Left hindlimb (tissue), 1 donor: ENCODE data around the gene LSM12.
"Not testable (repeated sequence)": the region's sequence is repeated elsewhere in the genome, so short reads cannot be mapped to it uniquely, and the experiment has no call there.

Experiments
- DNase-seq: peaks from one replicate; pipeline ENCODE4 v3.0.0-alpha.2; 2018

Gene LSM12

DNA sequence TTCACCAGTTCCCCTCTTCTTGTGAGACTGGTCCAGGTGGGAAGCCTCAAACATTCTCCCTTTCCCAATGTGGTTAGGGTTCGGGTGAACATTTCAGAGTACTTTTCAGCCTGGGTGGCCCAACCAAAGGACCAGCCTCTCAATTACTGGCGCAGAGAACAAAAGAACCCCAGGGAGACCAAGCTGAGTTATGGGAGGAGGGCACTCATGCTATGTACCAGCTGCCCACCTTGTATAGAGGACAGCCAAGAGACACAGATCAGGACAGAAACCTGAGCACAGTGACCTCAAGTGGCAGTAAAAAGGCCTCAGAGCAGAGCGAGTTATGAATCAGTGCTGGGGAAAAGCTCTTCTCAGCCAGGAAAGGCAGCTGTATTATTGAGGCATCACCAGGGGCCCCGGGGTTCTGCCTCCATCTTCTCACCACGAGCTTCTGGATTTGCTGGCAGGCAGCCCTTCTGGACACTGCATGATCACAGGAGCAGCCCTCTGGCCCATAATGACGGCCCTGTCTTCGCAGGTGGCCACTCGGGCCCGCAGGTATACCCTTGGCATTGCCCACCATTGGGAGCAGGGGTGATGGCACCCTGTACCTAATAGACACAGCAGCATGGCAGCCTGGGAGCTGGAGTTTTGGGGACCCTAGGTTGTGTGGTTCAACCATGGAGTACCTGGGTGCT, 7.9 kb upstream of the LSM12 start:
- no peak for DNase-seq

DNA sequence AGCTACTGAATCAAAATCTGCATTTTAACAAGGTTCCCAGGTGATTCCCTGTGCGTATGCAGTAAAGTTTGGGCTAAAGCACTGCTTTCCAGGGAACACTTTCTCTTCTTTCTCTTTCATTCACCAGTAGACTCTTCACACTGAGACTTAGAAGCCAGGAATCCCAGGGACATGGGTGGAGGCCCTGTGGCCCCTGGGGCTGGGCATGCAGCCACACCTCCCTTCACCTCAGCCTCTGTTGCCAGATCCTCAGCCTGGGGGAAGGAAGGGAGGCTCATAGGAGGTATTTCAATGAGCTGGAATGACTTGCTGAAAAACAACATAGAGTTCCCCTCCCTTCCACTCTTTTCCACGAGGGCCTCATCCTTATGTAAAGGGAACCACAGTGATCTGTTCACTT, 5.3 kb upstream of the LSM12 start:
- DNase-seq: no peak

DNA sequence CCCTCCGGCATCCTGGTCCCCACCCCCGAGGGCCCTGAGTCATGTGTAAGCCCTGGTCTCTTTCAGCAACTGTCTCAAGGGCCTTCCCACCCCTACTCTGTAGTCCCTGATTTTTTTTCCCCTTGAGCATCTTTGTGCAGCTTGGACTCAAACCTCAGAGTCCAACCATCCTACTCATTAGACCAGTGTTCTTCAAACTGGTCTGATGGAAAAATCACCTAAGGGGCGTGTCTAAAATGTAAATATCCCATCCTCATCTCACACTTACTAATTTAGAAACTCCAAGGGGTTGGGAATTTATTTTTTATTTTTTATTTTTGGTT, 4.7 kb upstream of the LSM12 start:
- no peak for DNase-seq

DNA sequence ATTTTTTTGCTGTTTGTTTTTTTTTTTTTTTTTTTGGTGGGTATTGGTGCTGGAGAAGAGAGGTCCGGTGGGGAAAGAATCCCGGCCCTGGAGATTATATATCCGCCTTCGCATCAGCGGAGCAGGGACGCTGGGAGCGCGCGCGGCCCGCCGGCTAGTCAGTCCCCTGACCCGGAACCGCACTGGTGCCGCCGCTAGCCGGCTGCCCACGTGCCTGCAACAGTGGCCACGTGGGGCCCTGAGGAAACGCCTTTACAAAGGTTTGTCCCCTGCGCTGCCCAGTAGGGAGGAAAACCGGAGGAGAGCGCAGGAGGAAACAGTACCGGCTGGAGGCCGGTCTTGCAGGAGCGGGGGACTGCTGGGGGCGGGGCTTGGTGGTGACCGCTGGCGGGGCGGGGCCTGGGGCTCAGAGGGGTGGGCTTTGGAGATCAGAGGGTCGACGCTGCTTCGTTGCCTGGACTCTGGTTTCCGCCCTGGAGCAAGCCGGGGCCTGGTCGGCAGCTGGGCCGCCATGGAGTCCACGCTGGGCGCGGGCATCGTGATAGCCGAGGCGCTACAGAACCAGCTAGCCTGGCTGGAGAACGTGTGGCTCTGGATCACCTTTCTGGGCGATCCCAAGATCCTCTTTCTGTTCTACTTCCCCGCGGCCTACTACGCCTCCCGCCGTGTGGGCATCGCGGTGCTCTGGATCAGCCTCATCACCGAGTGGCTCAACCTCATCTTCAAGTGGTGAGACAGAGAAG, 4.2 kb upstream of the LSM12 start, which contains the start of gene G6PC3:
TSS of gene G6PC3 (plus strand) at position 281 of the 743 bp plus-strand sequence. CDS start at position 512, 231 bp downstream.
- DNase-seq: peak; percentile 98

DNA sequence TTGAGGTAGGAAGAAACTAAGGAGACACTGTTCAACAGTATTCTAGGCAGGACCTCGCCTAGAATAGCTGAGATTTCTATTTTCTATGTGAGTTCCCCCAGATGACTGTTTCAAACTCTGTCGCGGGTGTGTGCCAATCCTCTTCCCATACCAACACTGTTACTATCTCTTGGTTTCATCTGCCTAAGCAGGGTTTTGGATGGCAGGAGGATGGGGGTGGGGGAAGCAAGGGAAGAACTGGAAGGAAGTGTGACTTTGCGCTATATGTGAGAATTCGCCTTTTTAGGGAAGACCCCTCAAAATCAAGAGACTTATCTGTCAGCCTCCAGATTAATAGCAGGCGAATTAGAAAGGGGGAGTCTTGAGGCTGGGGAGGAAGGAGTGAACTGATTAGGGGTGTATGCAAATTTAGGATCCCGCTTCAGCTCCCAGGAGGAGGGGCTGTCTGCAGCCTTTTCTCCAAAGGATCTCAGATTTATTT, 3.5 kb upstream of the LSM12 start:
- no peak for DNase-seq

DNA sequence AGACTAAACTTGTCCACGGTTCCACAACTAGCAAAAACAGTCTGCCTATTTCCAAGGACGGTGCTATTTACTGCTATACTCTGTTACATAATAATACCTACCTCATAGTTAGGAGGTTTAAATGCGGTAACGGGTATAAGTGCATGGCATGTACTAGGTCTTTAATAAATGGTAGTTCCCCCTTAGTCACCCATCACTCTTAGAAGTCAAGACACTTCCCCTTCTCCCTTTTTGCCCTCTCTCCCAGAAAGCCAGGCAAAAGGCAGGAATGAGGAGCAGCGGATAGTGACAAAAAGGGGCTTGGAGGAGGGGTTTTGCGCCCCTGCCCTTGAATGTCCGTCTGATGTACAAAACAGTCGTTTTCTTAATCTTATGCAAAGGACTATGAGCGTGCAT, 1.1 kb upstream of the LSM12 start:
- no peak for DNase-seq

DNA sequence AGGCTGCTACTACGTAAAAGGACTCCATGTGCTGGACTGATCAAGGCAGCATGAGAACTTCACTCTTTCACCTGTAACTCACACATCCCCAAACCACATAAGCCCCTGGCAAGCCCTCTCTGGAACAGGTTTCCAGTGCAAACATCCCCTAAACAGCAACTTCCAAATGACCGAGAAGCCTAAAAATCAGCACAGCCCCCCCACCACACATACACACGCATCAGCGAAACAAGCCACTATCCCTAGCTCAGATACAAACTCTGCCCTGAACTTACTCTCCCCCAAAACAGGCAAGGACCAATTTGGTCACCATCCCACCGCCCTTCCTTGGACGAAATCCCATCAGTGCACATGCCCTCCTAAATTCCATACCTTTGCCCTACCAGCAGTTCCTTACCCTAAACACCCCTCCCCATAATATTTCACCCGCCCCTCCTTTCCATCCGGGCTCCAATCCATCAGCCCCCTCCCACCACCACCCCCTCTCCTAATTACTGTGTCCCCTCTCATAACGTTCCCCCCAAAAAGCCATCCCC, 735 bp downstream of the LSM12 start:
- no peak for DNase-seq

DNA sequence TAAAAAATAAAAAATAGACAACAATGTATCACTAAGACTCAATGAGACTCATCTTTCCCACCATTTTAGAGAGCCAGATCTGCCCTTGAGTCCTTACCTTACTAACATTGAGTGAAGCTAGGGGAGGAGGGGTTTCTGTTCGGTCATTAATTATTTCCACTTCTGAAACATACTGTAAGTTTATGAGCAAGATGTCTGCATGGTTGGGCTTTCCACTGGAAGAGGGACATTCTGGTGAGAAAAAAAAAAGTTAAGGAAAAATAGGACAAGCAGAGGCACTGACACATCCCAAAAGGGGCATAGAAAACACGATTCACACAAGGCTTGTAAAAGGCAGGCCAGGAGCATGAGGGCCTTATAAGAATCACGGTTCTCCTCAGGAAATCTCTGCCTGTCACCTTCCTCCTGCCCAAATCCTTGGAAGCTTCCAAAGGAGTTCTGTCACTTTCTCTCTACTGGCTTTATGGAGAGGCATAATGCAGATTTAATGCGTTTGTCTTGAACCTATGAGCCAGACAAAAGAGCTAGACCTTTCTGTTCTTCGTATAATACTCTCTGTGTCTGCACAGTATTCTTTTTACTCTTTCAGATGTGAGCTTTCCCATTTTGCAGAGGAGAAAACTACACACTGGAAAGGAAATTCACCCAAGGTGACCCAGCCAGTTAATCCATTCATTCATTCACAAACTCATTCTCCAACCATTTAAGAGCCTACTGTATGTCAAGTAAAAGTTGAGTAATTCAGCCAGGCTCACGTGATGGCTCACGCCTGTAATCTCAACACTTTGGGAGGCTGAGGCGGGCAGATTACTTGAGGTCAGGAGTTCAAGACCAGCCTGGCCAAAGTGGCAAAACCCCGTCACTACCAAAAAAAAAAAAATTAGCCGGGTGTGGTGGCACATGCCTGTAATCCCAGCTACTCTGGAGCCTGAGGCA, 2.5 kb downstream of the LSM12 start:
- DNase-seq: no peak

DNA sequence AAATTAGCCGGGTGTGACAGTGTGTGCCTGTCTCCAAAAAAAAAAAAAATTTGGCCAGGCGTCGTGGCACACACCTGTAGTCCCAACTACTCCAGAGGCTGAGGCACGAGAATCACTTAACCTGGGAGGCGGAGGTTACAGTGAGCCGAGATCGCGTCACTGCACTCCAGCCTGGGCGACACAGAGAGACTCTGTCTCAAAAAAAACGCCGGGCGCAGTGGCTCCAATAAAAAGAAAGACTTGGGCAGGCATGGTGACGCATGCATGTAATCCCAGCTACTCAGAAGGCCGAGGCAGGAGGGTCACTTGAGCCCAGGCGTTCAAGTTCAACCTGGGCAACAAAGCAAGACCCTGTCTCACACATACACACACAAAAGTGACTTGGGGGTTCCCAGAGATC, 3.6 kb downstream of the LSM12 start:
- no peak for DNase-seq

DNA sequence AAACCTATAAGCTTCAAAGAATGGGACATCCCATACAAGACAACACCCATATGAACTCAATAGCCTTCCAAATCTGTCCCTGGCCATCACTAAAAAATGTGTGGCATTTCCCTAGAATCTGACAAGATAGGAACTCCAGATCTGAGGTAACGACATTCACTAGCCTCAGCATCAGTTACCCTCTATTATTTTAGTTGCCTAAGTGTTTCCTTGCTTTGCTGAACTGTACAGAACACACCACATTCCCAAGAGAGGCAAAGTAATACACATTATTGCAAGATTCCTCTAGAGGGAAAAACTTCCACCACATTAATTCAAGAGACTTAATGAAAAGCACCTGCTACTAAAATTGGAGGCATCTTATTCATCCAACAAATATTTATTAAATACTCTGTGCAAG, 5.0 kb downstream of the LSM12 start:
- no peak for DNase-seq

DNA sequence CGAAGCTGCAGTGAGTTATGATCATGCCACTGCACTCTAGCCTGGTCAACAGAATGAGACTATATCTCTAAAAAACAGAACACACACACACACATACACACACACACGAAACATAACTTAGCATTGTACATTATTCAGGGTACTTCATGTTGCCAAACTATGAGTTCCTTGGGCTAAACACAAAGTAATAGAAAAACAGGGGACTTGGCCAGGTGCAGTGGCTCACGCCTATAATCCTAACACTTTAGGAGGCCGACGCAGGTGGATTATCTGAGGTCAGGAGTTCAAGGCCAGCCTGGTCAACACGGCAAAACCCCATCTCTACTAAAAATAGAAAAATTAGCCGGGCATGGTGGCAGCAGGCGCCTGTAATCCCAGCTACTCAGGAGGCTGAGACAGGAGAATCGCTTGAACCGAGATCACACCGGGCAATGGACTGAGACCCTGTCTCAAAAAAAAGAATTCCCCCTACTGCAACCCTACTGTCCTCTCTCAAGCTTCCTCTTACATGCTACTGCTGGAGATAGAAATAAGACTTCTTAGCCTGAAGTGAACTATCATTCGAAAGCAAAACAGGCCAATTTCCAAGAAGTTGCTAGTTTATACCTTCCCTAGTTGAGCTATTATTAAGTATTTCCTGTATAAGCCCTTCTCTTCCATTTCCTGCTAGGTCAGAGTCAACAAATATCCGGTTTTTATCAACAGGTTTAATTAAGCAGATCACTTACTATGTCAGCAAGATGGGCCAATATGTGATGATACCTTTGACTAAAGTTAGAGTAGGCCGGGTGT, 7.2 kb downstream of the LSM12 start:
- DNase-seq: no peak

DNA sequence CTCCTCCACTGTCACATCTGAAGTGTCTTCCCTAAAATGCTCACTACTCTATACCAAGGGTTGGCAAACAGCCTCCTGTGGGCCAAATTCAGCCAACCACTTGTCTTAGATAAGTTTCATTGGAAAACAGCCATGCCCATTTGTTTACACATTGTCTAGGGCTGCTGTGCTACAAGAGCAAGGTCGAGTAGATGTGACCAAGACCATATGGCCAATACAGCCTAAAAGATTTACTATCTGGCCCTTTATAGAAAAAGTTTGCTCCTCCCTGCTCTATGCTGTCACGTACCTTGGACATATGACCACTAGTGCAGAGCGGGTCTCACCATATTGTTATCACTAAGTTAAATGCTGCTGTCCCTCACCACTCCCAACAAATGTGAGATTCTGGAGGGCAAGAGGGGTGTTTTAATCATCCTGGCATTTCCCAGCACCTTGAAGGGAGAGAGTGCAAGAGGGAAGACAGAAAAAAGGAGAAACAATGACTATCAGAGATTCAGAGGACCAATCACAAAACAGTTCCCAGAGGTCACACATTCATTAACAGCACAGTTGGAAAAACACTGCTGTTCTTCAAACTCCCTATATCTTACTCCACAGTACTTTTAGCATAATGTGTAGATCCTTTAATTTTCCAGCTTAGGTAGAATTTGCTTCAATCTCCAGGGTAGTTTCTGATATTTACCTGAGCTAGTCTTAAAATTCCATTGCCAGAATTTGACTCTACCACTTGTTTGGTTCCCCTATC, 13.2 kb downstream of the LSM12 start:
- DNase-seq: no peak

DNA sequence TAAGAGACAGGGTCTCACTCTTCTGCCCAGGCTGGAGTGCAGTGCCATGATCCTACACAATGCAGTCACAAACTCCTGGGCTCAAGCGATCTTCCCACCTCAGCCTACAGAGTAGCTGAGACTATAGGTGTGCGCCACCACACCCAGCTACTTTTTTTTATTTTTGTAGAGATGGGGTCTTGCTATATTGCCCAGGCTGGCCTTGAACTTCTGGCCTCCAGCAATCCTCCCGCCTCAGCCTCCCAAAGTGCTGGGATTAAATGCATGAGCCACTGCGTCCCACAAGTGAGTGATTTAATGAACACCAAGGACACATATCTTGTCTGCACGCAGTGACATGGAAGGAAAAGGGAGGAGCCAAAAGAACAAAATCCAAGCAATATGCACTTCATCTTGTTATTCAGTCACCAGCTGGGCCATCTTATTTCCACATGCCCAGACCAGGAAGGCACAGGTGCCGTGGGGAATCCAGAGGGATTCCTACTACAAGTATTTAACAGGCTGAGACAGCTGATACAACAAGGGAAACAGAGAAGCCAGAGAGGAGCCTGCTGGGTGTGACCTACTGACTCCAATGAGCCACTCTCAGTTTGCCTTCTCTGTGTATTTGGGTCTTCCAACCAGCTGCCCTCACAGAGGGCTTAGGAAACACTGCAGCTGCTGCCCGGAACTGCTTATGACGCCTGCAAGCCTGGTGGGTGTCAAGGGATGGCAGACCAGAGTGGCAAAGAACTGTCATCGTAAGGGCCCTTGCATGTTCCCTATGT, 17.0 kb downstream of the LSM12 start:
- peak; percentile 53 for DNase-seq

DNA sequence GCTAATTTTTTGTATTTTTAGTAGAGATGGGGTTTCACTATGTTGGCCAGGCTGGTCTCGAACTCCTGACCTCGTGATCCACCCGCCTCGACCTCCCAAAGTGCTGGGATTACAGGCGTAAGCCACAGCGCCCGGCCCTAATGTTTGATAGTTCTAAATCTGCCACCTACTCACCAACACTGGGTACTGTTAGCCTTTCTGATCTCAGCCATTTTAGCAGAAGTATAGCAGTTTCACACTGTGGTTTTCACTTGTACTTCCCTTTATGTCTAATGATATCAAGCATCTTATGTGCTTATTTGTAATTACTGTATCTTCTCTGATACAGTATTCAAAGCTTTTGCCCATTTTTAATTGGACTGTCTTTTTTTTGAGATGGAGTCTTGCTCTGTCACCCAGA, 19.6 kb downstream of the LSM12 start:
- not testable (repeated sequence) for DNase-seq

DNA sequence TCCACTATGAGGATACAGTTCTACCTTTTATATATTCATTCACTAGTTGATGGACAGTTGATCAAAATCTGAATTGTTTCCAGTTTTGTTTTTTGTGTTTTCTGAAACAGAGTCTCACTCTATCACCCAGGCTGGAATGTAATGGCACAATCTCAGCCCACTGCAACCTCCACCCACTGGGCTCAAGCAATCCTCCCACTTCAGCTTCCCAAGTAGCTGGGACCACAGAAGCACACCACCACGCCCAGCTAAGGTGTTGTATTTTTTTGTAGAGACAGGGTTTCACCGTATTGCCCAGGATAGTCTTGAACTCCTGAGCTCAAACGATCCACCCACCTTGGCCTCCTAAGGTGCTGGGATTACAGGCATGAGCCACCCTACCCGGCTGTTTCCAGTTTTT, 21.0 kb downstream of the LSM12 start:
- no peak for DNase-seq

DNA sequence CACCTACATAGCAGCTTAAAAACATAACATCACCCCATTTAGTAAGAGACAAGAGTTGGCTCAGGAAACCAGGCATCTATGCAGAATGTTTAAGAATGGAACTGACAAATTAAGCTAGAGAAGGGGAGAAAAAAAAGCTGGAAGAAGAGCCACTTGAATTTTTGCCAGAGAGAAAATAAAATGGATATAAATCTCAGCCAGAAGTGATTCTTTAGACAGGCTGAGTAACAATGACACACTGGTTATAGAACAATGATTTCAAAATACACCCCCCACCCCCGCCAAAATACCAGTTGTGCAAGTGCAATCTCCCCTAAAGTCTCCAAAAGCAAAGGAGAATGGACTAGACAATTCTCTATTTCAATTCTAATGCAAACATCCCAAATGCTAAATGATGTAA, 22.4 kb downstream of the LSM12 start:
- no peak for DNase-seq

DNA sequence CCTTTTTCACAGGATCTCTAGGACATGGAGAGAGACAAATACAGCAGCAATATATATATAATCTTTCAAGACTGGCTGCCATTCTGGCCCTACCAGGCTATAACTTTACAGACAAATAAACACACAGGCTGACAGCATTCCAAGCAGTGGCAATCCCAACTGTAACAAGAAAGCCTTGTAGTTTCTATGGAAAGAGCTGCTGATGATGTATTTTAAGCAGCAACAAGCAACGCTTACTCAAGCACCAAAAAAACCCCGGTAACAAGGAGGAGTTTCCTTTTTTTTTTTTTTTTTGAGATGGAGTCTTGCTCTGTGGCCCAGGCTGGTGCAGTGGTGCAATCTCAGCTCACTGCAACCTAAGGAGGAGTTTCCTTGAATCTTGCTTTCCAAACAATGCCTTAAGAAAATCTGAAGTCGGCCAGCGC, 23.2 kb downstream of the LSM12 start:
- no peak for DNase-seq

DNA sequence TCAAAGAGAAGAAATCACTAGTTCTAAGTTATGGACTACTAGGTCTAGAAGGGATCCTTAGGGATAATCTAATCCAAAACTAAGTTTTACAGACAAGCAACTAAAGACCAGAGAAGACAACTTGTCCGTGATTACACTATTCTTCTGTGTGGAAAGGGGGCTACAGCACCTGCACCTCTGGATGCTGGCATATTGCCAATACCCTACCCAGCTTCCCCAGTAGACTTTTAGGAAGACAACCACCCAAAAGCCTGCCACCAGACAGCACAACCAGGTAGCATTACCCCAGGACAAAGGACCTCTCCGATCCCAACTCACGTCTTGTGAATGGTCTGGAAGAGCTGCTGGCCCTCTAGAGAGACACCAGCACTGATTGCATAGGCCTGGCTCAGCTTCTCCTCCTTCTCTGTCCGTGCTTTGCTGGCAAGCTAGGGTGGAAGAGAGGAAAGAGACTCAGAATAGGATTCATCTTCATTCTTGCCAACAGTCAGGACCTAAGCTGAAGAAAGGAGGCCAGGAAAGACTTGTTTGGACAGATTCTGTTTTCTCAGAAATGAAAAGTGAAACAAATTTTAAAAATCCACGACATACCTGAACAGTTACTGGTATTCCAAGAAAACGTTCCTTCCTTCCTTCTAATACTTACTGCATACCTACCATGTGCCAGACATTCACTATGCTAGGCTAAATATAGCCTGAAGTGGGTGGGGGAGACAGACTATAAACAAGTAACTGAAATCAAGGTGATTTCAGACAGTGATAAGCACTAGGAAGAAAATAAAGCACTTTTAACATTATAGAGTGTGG, 26.4 kb downstream of the LSM12 start:
- DNase-seq: no peak

DNA sequence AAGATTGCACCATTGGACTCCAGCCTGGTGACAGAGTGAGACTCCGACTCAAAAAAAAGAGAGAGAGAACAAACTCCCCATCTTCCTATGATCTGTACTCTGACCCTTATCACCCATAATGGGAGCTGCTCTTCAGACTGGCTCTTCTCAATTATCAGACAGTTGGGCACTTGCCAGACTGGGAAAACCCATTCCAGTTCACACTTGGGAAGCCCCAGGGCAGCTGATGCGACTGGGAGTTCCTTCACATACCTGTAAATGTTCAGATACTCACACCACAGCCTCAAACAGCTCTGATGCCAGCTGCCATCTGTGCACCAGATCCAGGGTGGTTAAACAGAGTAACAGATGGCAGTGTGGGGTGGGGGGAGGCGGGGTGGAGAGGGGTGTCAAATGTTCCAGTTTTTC, 27.9 kb downstream of the LSM12 start:
- DNase-seq: no peak

DNA sequence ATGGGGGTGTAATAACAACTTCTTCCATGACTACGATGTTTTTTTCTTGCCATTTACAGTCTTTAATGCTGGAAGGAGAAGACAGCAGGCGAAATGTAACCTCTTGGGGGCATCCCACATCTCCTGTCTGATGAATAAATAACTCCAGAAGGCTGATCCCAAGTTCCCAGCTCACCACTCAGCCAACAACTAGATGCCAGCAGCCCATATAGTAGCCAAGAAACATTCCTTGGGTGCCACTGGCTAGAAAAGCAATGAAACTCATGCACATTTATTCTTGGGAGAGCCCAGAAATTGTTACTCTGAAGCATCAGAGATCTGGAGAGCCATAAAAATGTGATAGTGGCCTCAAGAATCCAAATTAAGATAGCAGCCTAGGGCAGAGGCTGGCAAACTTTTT, 29.0 kb downstream of the LSM12 start:
- DNase-seq: no peak
